ENCODE measurements around the gene CCDC102A. TPM values are rescaled to one million over a fixed set of nuclear protein-coding genes. Genes with fewer than 3 reads are reported as not detected.

The CCDC102A gene
- total RNA-seq, 1 experiment from 2014 or later = 4.5 TPM

DNA sequence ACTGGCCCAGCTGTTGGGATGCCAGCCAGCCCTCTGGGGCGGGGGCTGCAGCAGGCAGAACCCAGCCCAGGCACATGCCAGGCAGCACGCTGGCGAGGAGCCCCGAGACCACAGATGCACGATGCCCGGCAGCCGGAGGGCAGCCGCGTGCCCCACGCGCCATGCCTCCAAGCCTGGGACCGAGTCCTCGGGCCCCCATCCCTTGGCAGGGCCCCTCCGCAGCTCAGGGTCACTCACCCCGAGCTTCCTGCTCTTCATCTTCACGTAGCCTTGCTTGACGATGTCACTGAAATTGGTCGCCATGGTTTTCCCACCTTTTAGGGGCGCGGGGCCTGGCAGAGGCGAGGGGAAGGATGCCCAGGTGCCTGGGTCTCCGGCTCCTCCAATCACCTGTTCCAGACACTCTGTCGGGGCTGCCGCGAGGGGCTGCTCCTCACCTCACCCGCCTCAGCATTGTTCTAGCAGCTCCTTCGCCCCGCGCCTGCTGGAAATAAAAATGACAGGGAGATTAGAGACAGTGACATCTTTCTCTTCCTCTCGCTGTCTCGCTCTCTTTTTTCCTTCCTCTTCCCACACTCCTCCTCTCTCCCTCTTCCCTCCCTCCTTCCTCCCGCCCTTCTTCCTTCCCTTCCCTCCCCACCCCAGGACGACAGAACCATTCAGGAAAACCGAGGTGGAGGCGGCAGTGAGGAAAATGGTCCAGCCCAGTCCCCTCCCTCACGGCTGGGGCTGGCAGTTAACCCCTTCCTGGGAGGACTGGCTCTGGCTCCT is 57.0 kb downstream of the CCDC102A start:
- H3K27ac ChIP-seq (ENCODE audit: low read depth, low read length) = no peak overlapping the region
- ATAC-seq = peak; percentile 40
- H2AFZ ChIP-seq (ENCODE audit: low read depth, low read length, poor library complexity, severe bottlenecking) = no peak overlapping the region

More for the DNA sequence above, 57.0 kb downstream of the CCDC102A start:
- POLR2A ChIA-PET = no interaction called here
- no peaks in the 10 kb centered on the region for H3K36me3 ChIP-seq (ENCODE audit: control insufficient read depth in 1 of 2, insufficient read depth in 2 of 2, low read length in 2 of 2)
- H3K79me2 ChIP-seq (ENCODE audit: insufficient read depth, low read length) = no peaks in the 10 kb centered on the region
- TF ChIP-seq EGR1 (IDR thresholded peaks at IDR 0.05; ENCODE audit: low read depth) (no peak), EZH2phosphoT487 (IDR thresholded peaks at IDR 0.05; ENCODE audit: borderline replicate concordance) (no peak), TCF7L2 (IDR thresholded peaks at IDR 0.05; ENCODE audit: borderline replicate concordance, extremely low read depth, insufficient read depth, insufficient read length) (no peak), SIN3A (IDR thresholded peaks at IDR 0.05; ENCODE audit: low read depth) (no peak), ZFX (IDR thresholded peaks at IDR 0.05) (no peak), ELF1 (IDR thresholded peaks at IDR 0.05; ENCODE audit: borderline replicate concordance, low read depth) (no peak), SRF (IDR thresholded peaks at IDR 0.05; ENCODE audit: low read depth) (no peak), FOSL1 (IDR thresholded peaks at IDR 0.05; ENCODE audit: low read depth) (no peak), ZNF274 (IDR thresholded peaks at IDR 0.05; ENCODE audit: low read depth, low read length) (no peak)
- TF ChIP-seq, protein P1, sequence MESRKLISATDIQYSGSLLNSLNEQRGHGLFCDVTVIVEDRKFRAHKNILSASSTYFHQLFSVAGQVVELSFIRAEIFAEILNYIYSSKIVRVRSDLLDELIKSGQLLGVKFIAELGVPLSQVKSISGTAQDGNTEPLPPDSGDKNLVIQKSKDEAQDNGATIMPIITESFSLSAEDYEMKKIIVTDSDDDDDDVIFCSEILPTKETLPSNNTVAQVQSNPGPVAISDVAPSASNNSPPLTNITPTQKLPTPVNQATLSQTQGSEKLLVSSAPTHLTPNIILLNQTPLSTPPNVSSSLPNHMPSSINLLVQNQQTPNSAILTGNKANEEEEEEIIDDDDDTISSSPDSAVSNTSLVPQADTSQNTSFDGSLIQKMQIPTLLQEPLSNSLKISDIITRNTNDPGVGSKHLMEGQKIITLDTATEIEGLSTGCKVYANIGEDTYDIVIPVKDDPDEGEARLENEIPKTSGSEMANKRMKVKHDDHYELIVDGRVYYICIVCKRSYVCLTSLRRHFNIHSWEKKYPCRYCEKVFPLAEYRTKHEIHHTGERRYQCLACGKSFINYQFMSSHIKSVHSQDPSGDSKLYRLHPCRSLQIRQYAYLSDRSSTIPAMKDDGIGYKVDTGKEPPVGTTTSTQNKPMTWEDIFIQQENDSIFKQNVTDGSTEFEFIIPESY (IDR thresholded peaks at IDR 0.05; ENCODE audit: extremely low read depth, insufficient replicate concordance, low read length) = no peak
- TF ChIP-seq, protein P2, sequence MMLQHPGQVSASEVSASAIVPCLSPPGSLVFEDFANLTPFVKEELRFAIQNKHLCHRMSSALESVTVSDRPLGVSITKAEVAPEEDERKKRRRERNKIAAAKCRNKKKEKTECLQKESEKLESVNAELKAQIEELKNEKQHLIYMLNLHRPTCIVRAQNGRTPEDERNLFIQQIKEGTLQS (IDR thresholded peaks at IDR 0.05) = no peak
- TF ChIP-seq, protein P3, sequence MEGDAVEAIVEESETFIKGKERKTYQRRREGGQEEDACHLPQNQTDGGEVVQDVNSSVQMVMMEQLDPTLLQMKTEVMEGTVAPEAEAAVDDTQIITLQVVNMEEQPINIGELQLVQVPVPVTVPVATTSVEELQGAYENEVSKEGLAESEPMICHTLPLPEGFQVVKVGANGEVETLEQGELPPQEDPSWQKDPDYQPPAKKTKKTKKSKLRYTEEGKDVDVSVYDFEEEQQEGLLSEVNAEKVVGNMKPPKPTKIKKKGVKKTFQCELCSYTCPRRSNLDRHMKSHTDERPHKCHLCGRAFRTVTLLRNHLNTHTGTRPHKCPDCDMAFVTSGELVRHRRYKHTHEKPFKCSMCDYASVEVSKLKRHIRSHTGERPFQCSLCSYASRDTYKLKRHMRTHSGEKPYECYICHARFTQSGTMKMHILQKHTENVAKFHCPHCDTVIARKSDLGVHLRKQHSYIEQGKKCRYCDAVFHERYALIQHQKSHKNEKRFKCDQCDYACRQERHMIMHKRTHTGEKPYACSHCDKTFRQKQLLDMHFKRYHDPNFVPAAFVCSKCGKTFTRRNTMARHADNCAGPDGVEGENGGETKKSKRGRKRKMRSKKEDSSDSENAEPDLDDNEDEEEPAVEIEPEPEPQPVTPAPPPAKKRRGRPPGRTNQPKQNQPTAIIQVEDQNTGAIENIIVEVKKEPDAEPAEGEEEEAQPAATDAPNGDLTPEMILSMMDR (IDR thresholded peaks at IDR 0.05 in 2 of 3, conservative IDR thresholded peaks at IDR 0.05 in 1 of 3; ENCODE audit: borderline replicate concordance in 1 of 3, insufficient read depth in 1 of 3, low read depth in 2 of 3, low read length in 2 of 3) = no peak
- no peak overlapping the region for H3K9ac ChIP-seq (ENCODE audit: low read length)
- H3K27me3 ChIP-seq (ENCODE audit: insufficient read depth, low read length) = no peaks in the 10 kb centered on the region
- intact Hi-C loops (cut with micrococcal nuclease) = no loop called here
- BruUV-seq (replicated peaks) = no TSS peak
- H3K4me3 ChIP-seq (replicated peaks in 1 of 2; ENCODE audit: low read depth in 1 of 2, low read length in 2 of 2) = no peak overlapping the region
- RAD21 ChIA-PET (ENCODE audit: low non-redundant PET in 1 of 2, low total read pairs in 2 of 2, uncharacterized antibody in 2 of 2, unreplicated experiment in 2 of 2) = no interaction called here
- H3K9me2 ChIP-seq (ENCODE audit: insufficient read depth) = no peaks in the 10 kb centered on the region
- DNase-seq (ENCODE audit: low read depth, low spot score) = no peak
- no peaks in the 10 kb centered on the region for H4K20me1 ChIP-seq (ENCODE audit: insufficient read depth)
- peak overlapping the region; percentile 48 for H3K4me2 ChIP-seq (ENCODE audit: low read length)
- peaks cover 19 to 31% of the 10 kb centered on the region in 2 experiments; a peak in 3 of 4 replicates for H3K4me1 ChIP-seq (ENCODE audit: control insufficient read depth in 1 of 2, insufficient read depth in 2 of 2, low read length in 2 of 2)
- CTCF ChIA-PET = no interaction called here
- H3K9me3 ChIP-seq (ENCODE audit: control insufficient read depth in 1 of 2, insufficient read depth in 1 of 2, low read depth in 1 of 2, low read length in 2 of 2) = no peaks in the 10 kb centered on the region

Data from HCT116 (cell line).